Pancreas (tissue), 10 donors: ENCODE data around the gene ATAD3B. TPM values are rescaled to one million over a fixed set of nuclear protein-coding genes. Genes with fewer than 3 reads are reported as not detected.
"Not testable (repeated sequence)": the region's sequence is repeated elsewhere in the genome, so short reads cannot be mapped to it uniquely, and the experiment has no call there.

ENCODE experiments used
- ATAC-seq, 4 donors: fragments of 200-7000 bp; cut with Tn5 transposase; one replicate each; pipeline versions ENCODE4 v1.8.0 to v1.9.1; 2020; ENCODE audit warnings: mild to moderate bottlenecking in 4 of 4, moderate library complexity in 4 of 4
- DNase-seq, 6 donors: peaks; one replicate each; pipeline ENCODE4 v3.0.0-alpha.2; 2020
- FAIRE-seq: peaks from 2 replicates; lab custom pipeline; 2012; peaks lifted over from hg19 to GRCh38; lab: Jason Lieb, UNC
- H3K27ac ChIP-seq, 4 donors: fragments of 200-600 bp; sonication (generic); 1 replicate in 3 of 4; 2 replicates in 1 of 4; pipeline versions ENCODE4 v1.5.0 to v1.8.0; 2020
- H3K27me3 ChIP-seq, 4 donors: fragments of 200-600 bp; one replicate each; pipeline ENCODE4 v1.8.0; 2021
- H3K36me3 ChIP-seq, 3 donors: fragments of 200-600 bp; sonication (generic) in 1 of 3; one replicate each; pipeline versions ENCODE4 v1.5.0 to v1.8.0; 2020 to 2021
- H3K4me1 ChIP-seq, 3 donors: fragments of 200-600 bp; one replicate each; pipeline ENCODE4 v1.8.0; 2021
- H3K4me3 ChIP-seq, 4 donors: fragments of 200-600 bp; sonication (generic) in 2 of 4; one replicate each; pipeline versions ENCODE4 v1.5.0 to v1.8.0; 2020 to 2021
- H3K9me3 ChIP-seq, 4 donors: fragments of 200-600 bp; one replicate each; pipeline ENCODE4 v1.8.0; 2021
- WGBS, 2 donors: extraction: QIAGEN DNeasy Blood & Tissue Kit; methylation state at CpG; one replicate each; pipeline ENCODE4 v1.1.7; 2013; 5-methylcytosine and 5-hydroxymethylcytosine counted together
- intact Hi-C, 3 donors: fragments of 100-400 bp; cut with DNase I; formaldehyde crosslinking; loops; one replicate each; pipeline versions ENCODE4 v1.11.1 to v1.14.2; 2022
- polyA plus RNA-seq, 2 donors: library from polyadenylated mRNA; stranded (reverse); fragments of 200-250 nt; gene quantifications; one replicate each; pipeline ENCODE4 v1.2.3, GENCODE V29; 2013
- total RNA-seq, 6 donors: library from RNA; stranded (reverse); fragmentation: NEBNext Ultra II Directional in 4 of 6; extraction: Animal tissue kit (Norgen Biotek cat#: 25700) in 4 of 6; gene quantifications; one replicate each; pipeline versions ENCODE4 v1.2.1 to v1.2.4, GENCODE V29; 2021 to 2023
- TF ChIP-seq, protein P1 (sequence below), 4 donors: fragments of 200-600 bp; sonication (generic) in 3 of 4; IDR thresholded peaks; one replicate each; pipeline versions ENCODE4 v1.5.0 to v1.8.0; 2021; ENCODE audit warnings: antibody characterized with exemption in 4 of 4
- donor health status: healthy with polysubstance abuse.
- donor health status: DM: no; HTN: no; CAD: no; lungs with moderate emphysema.
- donor health status: DM: no; HTN: no; CAD: no.
- donor health status: control.
- donor health status: control.
- donor health status: Bipolar disorder and iron deficiency.
- donor health status: DM: yes; HTN: yes; CAD: no.
- donor health status: DM: no; HTN: no; CAD: no.
- donor health status: DM: no; HTN: no; CAD: no.
- donor health status: DM: yes; HTN: yes; CAD: no.

ATAD3B gene
- total and polyA plus RNA-seq, 8 donors: 4.4 to 78.9 (median 12.9) TPM

DNA sequence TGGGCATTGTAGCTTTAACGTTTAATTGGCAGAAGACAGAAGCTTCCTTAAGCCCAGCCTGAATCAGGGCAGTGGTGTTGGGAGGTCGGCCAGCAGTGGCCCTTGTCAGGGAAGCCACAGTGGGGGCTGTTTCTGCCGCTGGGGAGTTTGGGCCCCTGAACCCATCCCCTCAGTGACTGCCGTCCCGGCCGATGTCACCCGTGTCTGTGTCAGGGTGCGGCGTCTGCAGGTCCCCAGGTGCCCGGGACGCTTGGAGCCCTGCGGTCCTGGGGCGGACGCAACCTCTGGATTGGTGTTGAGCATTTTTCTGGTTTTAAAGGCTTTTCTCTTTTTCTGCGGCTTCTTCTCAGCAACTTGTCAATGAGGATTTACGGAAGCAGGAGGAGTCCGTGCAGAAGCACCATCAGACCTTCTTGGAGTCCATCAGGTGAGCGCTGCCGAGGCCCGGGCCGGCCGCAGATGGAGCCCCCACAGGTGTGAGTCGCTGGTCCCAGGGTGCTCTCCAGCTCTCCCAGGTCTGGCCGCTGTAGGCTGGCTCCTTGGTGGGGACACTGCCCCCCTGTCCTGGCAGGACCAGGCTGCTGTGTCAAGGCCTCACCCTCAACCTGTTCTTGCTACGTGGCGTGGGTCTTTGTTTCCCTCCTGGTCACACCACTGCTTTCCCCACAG lies 19.7 kb upstream of the ATAD3B start:
- no peak for ATAC-seq
- Histone ChIP-seq H3K27me3 (no peaks in the 10 kb centered on the region), H3K4me1 (no peaks in the 10 kb centered on the region), H3K36me3 (no peaks in the 10 kb centered on the region), H3K27ac (no peak overlapping the region), H3K9me3 (no peaks in the 10 kb centered on the region), H3K4me3 (no peak overlapping the region)
- FAIRE-seq: no peak
- WGBS, 2 donors: 87 to 88% methylated on average over 26 of the region's 26 CpGs
- TF ChIP-seq, protein P1, sequence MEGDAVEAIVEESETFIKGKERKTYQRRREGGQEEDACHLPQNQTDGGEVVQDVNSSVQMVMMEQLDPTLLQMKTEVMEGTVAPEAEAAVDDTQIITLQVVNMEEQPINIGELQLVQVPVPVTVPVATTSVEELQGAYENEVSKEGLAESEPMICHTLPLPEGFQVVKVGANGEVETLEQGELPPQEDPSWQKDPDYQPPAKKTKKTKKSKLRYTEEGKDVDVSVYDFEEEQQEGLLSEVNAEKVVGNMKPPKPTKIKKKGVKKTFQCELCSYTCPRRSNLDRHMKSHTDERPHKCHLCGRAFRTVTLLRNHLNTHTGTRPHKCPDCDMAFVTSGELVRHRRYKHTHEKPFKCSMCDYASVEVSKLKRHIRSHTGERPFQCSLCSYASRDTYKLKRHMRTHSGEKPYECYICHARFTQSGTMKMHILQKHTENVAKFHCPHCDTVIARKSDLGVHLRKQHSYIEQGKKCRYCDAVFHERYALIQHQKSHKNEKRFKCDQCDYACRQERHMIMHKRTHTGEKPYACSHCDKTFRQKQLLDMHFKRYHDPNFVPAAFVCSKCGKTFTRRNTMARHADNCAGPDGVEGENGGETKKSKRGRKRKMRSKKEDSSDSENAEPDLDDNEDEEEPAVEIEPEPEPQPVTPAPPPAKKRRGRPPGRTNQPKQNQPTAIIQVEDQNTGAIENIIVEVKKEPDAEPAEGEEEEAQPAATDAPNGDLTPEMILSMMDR (IDR thresholded peaks at IDR 0.05): no peak
- no peak for DNase-seq
- intact Hi-C loops: no loop called here

- intact Hi-C loops, H3K4me3 ChIP-seq, H3K9me3 ChIP-seq, H3K4me1 ChIP-seq, FAIRE-seq, ATAC-seq, H3K27ac ChIP-seq, H3K36me3 ChIP-seq, DNase-seq, H3K27me3 ChIP-seq: not testable (repeated sequence)
- 75 to 85% methylated on average over 8 of the region's 8 CpGs for WGBS, 2 donors
Observed at GRCh38 chr1:1452365-1452739, 19.2 kb upstream of the ATAD3B start.

- Histone ChIP-seq H3K9me3 (no peaks in the 10 kb centered on the region), H3K4me1 (no peaks in the 10 kb centered on the region), H3K4me3 (no peak overlapping the region), H3K27me3 (no peaks in the 10 kb centered on the region), H3K36me3 (no peaks in the 10 kb centered on the region), H3K27ac (no peak overlapping the region)
- 91 to 94% methylated on average over 16 of the region's 16 CpGs for WGBS, 2 donors
- intact Hi-C loops: no loop called here
- no peak for ATAC-seq
- no peak for DNase-seq
- TF ChIP-seq, protein P1 (IDR thresholded peaks at IDR 0.05): no peak
- no peak for FAIRE-seq
Observed at GRCh38 chr1:1452882-1453281, 18.7 kb upstream of the ATAD3B start.

DNA sequence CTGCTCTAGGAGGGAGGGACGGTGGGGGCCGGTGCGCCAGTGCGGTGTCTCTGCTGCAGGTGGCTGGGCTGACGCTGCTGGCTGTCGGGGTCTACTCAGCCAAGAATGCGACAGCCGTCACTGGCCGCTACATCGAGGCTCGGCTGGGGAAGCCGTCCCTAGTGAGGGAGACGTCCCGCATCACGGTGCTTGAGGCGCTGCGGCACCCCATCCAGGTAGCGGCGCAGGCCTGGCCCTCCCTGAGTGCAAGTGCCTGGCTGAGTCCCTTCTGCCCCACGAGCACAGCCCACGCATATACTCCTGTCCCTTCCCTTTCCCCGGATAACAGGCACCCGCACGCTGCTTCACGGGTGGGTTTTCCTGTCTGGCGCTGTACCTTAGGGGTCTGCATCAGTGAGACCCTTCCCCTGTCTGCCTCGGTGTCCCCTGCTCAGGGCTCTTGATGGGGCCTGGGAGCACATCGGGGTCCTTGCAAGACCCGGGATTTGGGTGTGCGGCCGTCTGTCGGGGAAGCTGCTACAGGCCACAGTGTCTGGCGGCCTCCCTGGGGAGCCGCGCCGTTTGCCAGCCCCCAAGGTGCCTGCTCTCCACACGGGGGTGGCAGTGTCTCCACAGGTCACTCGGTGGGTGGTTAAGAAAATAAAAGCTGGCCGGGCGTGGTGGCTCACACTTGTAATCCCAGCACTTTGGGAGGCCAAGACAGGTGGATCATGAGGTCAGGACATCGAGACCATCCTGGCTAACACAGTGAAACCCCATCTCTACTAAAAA lies 17.1 kb upstream of the ATAD3B start:
- intact Hi-C loops, H3K36me3 ChIP-seq, H3K27me3 ChIP-seq, H3K9me3 ChIP-seq, H3K4me1 ChIP-seq, H3K4me3 ChIP-seq, DNase-seq, ATAC-seq, FAIRE-seq, H3K27ac ChIP-seq: not testable (repeated sequence)
- 78 to 87% methylated on average over 30 to 37 of the region's 41 CpGs for WGBS, 2 donors

DNA sequence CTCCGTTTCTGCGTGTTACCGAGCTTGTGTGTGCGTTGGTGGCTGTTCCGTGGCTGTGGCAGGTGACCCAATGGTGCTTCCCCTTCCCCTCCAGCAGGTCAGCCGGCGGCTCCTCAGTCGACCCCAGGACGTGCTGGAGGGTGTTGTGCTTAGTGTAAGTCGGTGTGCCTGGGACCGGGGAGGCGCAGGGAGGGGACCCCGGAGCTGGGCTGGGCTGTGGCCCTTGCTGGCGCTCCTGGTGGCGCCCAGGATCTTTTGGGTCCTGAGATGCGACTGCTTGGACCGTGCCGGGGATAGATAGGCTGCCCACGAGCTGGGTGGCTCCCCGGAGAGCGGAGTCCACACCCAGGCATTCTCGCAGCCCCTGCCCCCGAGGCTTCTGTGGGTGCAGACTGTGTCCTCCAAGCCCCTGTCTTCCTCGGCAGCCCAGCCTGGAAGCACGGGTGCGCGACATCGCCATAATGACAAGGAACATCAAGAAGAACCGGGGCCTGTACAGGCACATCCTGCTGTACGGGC lies 16.1 kb upstream of the ATAD3B start:
- intact Hi-C loops: no loop called here
- TF ChIP-seq, protein P1 (IDR thresholded peaks at IDR 0.05): no peak
- H3K4me3 ChIP-seq: no peak overlapping the region
- 80 to 92% methylated on average over 23 to 30 of the region's 30 CpGs for WGBS, 2 donors
- no peaks in the 10 kb centered on the region for H3K27me3 ChIP-seq
- no peaks in the 10 kb centered on the region for H3K9me3 ChIP-seq
- no peak for DNase-seq
- no peaks in the 10 kb centered on the region for H3K4me1 ChIP-seq
- FAIRE-seq: no peak
- no peak overlapping the region for H3K27ac ChIP-seq
- ATAC-seq: no peak
- H3K36me3 ChIP-seq: no peaks in the 10 kb centered on the region

- DNase-seq, FAIRE-seq, ATAC-seq, H3K4me3 ChIP-seq, H3K27ac ChIP-seq, H3K4me1 ChIP-seq, H3K27me3 ChIP-seq, intact Hi-C loops, H3K9me3 ChIP-seq, H3K36me3 ChIP-seq: not testable (repeated sequence)
- WGBS, 2 donors: 67 to 71% methylated on average over 1 to 4 of the region's 15 CpGs
Observed at GRCh38 chr1:1455934-1456333, 15.6 kb upstream of the ATAD3B start.

DNA sequence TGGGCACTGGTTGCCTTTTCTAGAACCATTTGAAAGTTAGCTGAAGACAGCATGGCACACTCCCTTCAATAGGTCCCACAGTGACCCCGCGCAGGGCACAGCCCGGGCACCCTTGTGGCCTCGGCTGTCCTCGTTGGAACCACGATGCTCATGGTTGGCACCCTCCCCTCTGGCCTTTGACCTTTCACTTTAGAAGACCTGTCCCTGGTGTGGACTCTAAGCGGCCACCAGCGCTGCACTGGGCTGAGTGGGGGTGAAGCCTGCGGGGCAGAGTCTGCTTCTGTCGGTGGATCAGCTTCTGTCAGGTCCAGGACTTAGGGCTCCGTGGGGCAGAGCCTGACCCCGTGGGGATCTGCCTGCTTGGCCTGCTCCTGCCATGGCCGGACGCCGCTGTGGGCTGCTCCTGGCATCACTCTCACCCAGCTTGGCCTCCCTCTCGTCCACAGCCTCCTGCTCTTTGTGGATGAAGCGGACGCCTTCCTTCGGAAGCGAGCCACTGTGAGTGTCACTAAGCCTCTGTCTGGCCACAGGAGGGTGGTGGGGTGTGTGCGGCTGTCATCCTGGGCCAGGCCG lies 14.8 kb upstream of the ATAD3B start:
- intact Hi-C loops: not testable (repeated sequence)

GRCh38 chr1:1459156-1459555 lies 12.4 kb upstream of the ATAD3B start:
- WGBS, 2 donors: 84 to 92% methylated on average over 6 to 15 of the region's 19 CpGs
- DNase-seq: not testable (repeated sequence)

More for the DNA sequence above, 14.8 kb upstream of the ATAD3B start:
- FAIRE-seq, ATAC-seq, H3K9me3 ChIP-seq, DNase-seq, H3K4me1 ChIP-seq, H3K27ac ChIP-seq, H3K36me3 ChIP-seq, H3K27me3 ChIP-seq, H3K4me3 ChIP-seq: not testable (repeated sequence)
- WGBS, 2 donors: 82 to 90% methylated on average over 16 to 19 of the region's 22 CpGs

DNA sequence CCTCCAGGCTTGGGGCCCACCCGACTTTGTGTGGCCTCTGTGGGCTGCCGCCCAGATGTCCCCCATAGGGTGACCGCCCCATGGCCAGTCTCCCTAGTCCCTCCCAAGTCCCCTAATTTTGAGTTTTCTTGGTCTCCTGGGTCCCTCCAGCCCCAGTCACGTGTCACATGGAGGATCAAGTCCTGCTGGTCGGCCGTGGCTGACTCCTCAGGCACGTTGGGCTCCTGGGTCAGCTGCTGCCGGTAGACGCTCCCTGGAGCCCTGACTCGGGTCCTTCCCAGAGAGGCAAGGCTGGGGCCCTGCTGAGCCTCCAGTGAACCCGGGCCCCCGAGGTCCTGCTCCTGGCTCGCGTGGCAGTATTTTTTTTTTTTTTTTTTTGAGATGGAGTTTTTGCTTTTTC lies 11.9 kb upstream of the ATAD3B start:
- H3K9me3 ChIP-seq, H3K4me1 ChIP-seq, H3K36me3 ChIP-seq, DNase-seq, intact Hi-C loops, H3K4me3 ChIP-seq, FAIRE-seq, H3K27me3 ChIP-seq, ATAC-seq, H3K27ac ChIP-seq: not testable (repeated sequence)
- 81 to 86% methylated on average over 14 of the region's 14 CpGs for WGBS, 2 donors

More at GRCh38 chr1:1459156-1459555, 12.4 kb upstream of the ATAD3B start:
- H3K36me3 ChIP-seq, ATAC-seq, FAIRE-seq, intact Hi-C loops, H3K4me3 ChIP-seq, H3K27ac ChIP-seq, H3K4me1 ChIP-seq, H3K9me3 ChIP-seq, H3K27me3 ChIP-seq: not testable (repeated sequence)
